K562 (cell line): ENCODE data around the gene TOR3A. TPM values are rescaled to one million over a fixed set of nuclear protein-coding genes. Genes with fewer than 3 reads are reported as not detected.

Experiments used
- EHMT2 ChIP-seq: fragments of 450-650 bp; IDR thresholded peaks from 2 replicates; pipeline ENCODE4 v1.6.1; 2018; ENCODE audit warnings: antibody characterized with exemption
- FOXA1 ChIP-seq: fragments of 450-650 bp; IDR thresholded peaks from 2 replicates; pipeline ENCODE4 v1.6.1; 2016; ENCODE audit warnings: mild to moderate bottlenecking, borderline replicate concordance
- MYC ChIP-seq, 2 experiments: fragments of 250-450 bp in 1 of 2; sonication (Bioruptor Pico) in 1 of 2; IDR thresholded peaks; 2 replicates each; pipeline versions ENCODE4 v1.5.1 to v1.6.1; 2012 to 2021; ENCODE audit warnings: low read depth in 2 of 2, borderline replicate concordance in 1 of 2, improper control_type of control experiment in 1 of 2, low read length in 1 of 2, mild to moderate bottlenecking in 1 of 2, moderate library complexity in 1 of 2
- POLR2AphosphoS2 ChIP-seq: IDR thresholded peaks from 2 replicates; pipeline ENCODE4 v1.6.1; 2012; ENCODE audit warnings: low read length, improper control_type of control experiment
- RBM34 ChIP-seq: fragments of 200-400 bp; formaldehyde crosslinking; IDR thresholded peaks from 2 replicates; pipeline ENCODE4 v1.6.1; 2018; ENCODE audit warnings: low read length, borderline replicate concordance; ENCODE audit not compliant: insufficient read depth
- TAF15 ChIP-seq: fragments of 200-400 bp; formaldehyde crosslinking; IDR thresholded peaks from 2 replicates; pipeline ENCODE4 v1.6.1; 2017; ENCODE audit warnings: mild to moderate bottlenecking, low read depth, low read length, moderate library complexity
- XRCC4 ChIP-seq: IDR thresholded peaks from one replicate; pipeline ENCODE4 v1.6.1; 2011; ENCODE audit not compliant: insufficient read depth, insufficient read length; ENCODE audit errors: extremely low read depth
- ZNF217 ChIP-seq: sonication (generic); formaldehyde crosslinking; IDR thresholded peaks from 2 replicates; pipeline ENCODE4 v1.8.0; 2022; ENCODE audit warnings: mild to moderate bottlenecking, missing genetic modification reagents
- ZNF695 ChIP-seq: fragments of 450-650 bp; formaldehyde crosslinking; IDR thresholded peaks from 2 replicates; pipeline ENCODE4 v1.4.0; 2020; ENCODE audit warnings: mild to moderate bottlenecking, moderate library complexity
- polyA plus RNA-seq, 8 experiments: library from polyadenylated mRNA; depleted of rRNA in 4 of 8; stranded (reverse) in 5 of 8; unstranded in 3 of 8; fragments of >200 nt; fragmentation: Nextera tagmentation in 2 of 8; fragmentation: Illumina TruSeq in 1 of 8; extraction: Ambion mirVana in 2 of 8; extraction: Trizol in 1 of 8; gene quantifications; 2 replicates each; pipeline versions ENCODE4 v1.2.1 to v1.2.3, GENCODE V29; 2011 to 2014; ENCODE audit warnings: inconsistent platforms in 1 of 8, missing spikeins in 1 of 8
- total RNA-seq, 7 experiments: library from RNA; depleted of rRNA in 6 of 7; stranded (reverse); fragments of >200 nt in 6 of 7; fragmentation: Illumina TruSeq in 2 of 7; extraction: Trizol in 2 of 7; gene quantifications; 2 replicates each; pipeline versions ENCODE4 v1.2.1 to v1.2.3, GENCODE V29; 2011 to 2021; ENCODE audit warnings: low replicate concordance in 1 of 7
- TF ChIP-seq, protein P1 (sequence below): fragments of 450-650 bp; IDR thresholded peaks from 2 replicates; pipeline ENCODE4 v1.6.1; 2017; ENCODE audit warnings: antibody characterized with exemption, mild to moderate bottlenecking
- TF ChIP-seq, protein P2 (sequence below): sonication (generic); formaldehyde crosslinking; IDR thresholded peaks from 2 replicates; pipeline ENCODE4 v1.8.0; 2022; ENCODE audit warnings: missing genetic modification reagents, mild to moderate bottlenecking, borderline replicate concordance
- TF ChIP-seq, protein P3 (sequence below): fragments of 450-650 bp; formaldehyde crosslinking; IDR thresholded peaks from 2 replicates; pipeline ENCODE4 v1.4.0; 2020; ENCODE audit warnings: mild to moderate bottlenecking, moderate library complexity
- TF ChIP-seq, protein P4 (sequence below): fragments of 250-450 bp; sonication (Bioruptor Pico); IDR thresholded peaks from 2 replicates; pipeline ENCODE4 v1.8.0; 2022; ENCODE audit warnings: inconsistent platforms
- TF ChIP-seq, protein P5 (sequence below): sonication (generic); formaldehyde crosslinking; IDR thresholded peaks from 2 replicates; pipeline ENCODE4 v1.8.1; 2022; ENCODE audit warnings: missing genetic modification reagents

The TOR3A gene
- total and polyA plus RNA-seq, 9 of the 15 experiments (the other 6 are each of a cell fraction or from before 2014, with no cell fraction given): 7.9 to 94.5 (median 39.7) TPM

DNA sequence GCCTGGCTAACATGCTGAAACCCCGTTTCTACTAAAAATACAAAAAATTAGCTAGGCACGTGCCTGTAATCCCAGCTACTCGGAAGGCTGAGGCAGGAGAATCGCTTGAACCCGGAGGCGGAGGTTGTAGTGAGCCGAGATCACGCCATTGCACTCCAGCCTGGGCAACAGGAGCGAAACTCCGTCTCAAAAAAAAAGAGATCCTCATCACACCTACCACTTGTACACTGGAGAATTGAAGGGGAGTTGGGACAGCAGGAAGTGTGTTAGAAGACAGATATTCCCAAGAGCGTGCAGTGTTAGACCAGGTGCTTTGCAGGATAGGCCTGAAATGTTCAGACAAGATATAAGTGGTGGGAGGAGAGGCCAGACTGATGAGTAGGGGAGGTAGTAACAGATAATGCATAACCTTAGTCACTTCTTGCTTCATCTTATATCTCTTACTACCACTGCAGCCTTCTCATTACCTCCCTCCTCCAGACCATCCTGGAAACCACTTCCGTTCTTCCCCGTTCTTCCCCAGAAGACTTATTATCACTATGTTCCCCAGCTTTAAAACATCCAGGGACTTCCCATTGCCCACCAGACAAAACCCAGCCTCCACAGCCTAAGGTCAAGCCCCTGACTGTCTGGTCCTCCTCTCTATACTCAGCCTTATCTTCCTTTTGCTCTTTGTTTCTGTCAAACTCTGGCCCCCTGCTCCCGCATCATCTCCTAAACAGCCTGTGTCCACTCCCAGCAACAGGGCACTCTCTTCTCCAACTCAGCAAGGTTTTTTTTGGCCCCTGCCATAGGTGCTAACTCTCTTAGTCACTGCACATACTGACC is 34.8 kb upstream of the TOR3A start (continued):
- TF ChIP-seq, protein P1, sequence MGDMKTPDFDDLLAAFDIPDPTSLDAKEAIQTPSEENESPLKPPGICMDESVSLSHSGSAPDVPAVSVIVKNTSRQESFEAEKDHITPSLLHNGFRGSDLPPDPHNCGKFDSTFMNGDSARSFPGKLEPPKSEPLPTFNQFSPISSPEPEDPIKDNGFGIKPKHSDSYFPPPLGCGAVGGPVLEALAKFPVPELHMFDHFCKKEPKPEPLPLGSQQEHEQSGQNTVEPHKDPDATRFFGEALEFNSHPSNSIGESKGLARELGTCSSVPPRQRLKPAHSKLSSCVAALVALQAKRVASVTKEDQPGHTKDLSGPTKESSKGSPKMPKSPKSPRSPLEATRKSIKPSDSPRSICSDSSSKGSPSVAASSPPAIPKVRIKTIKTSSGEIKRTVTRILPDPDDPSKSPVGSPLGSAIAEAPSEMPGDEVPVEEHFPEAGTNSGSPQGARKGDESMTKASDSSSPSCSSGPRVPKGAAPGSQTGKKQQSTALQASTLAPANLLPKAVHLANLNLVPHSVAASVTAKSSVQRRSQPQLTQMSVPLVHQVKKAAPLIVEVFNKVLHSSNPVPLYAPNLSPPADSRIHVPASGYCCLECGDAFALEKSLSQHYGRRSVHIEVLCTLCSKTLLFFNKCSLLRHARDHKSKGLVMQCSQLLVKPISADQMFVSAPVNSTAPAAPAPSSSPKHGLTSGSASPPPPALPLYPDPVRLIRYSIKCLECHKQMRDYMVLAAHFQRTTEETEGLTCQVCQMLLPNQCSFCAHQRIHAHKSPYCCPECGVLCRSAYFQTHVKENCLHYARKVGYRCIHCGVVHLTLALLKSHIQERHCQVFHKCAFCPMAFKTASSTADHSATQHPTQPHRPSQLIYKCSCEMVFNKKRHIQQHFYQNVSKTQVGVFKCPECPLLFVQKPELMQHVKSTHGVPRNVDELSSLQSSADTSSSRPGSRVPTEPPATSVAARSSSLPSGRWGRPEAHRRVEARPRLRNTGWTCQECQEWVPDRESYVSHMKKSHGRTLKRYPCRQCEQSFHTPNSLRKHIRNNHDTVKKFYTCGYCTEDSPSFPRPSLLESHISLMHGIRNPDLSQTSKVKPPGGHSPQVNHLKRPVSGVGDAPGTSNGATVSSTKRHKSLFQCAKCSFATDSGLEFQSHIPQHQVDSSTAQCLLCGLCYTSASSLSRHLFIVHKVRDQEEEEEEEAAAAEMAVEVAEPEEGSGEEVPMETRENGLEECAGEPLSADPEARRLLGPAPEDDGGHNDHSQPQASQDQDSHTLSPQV: peak; percentile 67
- TF ChIP-seq RBM34 (no peak), ZNF217 (CRISPR knock-in tag) (no peak), POLR2AphosphoS2 (0 out of 2 replicates have a peak, but pooled peaks have one; percentile 34), ZNF695 (CRISPR knock-in tag) (no peak), MYC (IDR thresholded peaks at IDR 0.05; ENCODE audit: low read depth, low read length) (peak; percentile 82), MYC (CRISPR knock-in tag; IDR thresholded peaks at IDR 0.05; ENCODE audit: borderline replicate concordance, low read depth) (no peak), XRCC4 (no peak), TAF15 (no peak), FOXA1 (no peak), EHMT2 (peak; percentile 82)
- TF ChIP-seq, protein P2, sequence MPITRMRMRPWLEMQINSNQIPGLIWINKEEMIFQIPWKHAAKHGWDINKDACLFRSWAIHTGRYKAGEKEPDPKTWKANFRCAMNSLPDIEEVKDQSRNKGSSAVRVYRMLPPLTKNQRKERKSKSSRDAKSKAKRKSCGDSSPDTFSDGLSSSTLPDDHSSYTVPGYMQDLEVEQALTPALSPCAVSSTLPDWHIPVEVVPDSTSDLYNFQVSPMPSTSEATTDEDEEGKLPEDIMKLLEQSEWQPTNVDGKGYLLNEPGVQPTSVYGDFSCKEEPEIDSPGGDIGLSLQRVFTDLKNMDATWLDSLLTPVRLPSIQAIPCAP: no peak
- TF ChIP-seq, protein P3, sequence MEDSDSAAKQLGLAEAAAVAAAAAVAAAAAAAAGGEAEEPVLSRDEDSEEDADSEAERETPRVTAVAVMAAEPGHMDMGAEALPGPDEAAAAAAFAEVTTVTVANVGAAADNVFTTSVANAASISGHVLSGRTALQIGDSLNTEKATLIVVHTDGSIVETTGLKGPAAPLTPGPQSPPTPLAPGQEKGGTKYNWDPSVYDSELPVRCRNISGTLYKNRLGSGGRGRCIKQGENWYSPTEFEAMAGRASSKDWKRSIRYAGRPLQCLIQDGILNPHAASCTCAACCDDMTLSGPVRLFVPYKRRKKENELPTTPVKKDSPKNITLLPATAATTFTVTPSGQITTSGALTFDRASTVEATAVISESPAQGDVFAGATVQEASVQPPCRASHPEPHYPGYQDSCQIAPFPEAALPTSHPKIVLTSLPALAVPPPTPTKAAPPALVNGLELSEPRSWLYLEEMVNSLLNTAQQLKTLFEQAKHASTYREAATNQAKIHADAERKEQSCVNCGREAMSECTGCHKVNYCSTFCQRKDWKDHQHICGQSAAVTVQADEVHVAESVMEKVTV (CRISPR knock-in tag): 0 out of 2 replicates have a peak, but pooled peaks have one; percentile 5
- TF ChIP-seq, protein P4, sequence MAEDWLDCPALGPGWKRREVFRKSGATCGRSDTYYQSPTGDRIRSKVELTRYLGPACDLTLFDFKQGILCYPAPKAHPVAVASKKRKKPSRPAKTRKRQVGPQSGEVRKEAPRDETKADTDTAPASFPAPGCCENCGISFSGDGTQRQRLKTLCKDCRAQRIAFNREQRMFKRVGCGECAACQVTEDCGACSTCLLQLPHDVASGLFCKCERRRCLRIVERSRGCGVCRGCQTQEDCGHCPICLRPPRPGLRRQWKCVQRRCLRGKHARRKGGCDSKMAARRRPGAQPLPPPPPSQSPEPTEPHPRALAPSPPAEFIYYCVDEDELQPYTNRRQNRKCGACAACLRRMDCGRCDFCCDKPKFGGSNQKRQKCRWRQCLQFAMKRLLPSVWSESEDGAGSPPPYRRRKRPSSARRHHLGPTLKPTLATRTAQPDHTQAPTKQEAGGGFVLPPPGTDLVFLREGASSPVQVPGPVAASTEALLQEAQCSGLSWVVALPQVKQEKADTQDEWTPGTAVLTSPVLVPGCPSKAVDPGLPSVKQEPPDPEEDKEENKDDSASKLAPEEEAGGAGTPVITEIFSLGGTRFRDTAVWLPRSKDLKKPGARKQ: no peak
- TF ChIP-seq, protein P5, sequence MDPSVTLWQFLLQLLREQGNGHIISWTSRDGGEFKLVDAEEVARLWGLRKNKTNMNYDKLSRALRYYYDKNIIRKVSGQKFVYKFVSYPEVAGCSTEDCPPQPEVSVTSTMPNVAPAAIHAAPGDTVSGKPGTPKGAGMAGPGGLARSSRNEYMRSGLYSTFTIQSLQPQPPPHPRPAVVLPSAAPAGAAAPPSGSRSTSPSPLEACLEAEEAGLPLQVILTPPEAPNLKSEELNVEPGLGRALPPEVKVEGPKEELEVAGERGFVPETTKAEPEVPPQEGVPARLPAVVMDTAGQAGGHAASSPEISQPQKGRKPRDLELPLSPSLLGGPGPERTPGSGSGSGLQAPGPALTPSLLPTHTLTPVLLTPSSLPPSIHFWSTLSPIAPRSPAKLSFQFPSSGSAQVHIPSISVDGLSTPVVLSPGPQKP (CRISPR knock-in tag): no peak
